BLaER1 (cell line): ENCODE results near the gene CWC27.

Experiments used
- H3K27ac ChIP-seq: shearing (Covaris generic); formaldehyde crosslinking; 2 replicates; pipeline ENCODE4 v1.8.1; 2022
- H3K27me3 ChIP-seq: shearing (Covaris generic); formaldehyde crosslinking; 2 replicates; pipeline ENCODE4 v1.8.1; 2022
- H3K36me3 ChIP-seq: shearing (Covaris generic); formaldehyde crosslinking; 2 replicates; pipeline ENCODE4 v1.8.1; 2022
- H3K4me1 ChIP-seq: shearing (Covaris generic); formaldehyde crosslinking; 2 replicates; pipeline ENCODE4 v1.8.1; 2022
- H3K4me2 ChIP-seq: shearing (Covaris generic); formaldehyde crosslinking; 2 replicates; pipeline ENCODE4 v1.8.1; 2022
- H3K4me3 ChIP-seq: shearing (Covaris generic); formaldehyde crosslinking; 2 replicates; pipeline ENCODE4 v1.8.1; 2022
- H3K9ac ChIP-seq: shearing (Covaris generic); formaldehyde crosslinking; 2 replicates; pipeline ENCODE4 v1.8.1; 2022
- H3K9me3 ChIP-seq: shearing (Covaris generic); formaldehyde crosslinking; 2 replicates; pipeline ENCODE4 v1.8.1; 2022
- H4K20me1 ChIP-seq: shearing (Covaris generic); formaldehyde crosslinking; 2 replicates; pipeline ENCODE4 v1.8.1; 2022
- Cebpa-rat ChIP-seq: shearing (Covaris generic); IDR thresholded peaks from 2 replicates; pipeline ENCODE4 v1.8.1; 2022

CWC27 gene, protein sequence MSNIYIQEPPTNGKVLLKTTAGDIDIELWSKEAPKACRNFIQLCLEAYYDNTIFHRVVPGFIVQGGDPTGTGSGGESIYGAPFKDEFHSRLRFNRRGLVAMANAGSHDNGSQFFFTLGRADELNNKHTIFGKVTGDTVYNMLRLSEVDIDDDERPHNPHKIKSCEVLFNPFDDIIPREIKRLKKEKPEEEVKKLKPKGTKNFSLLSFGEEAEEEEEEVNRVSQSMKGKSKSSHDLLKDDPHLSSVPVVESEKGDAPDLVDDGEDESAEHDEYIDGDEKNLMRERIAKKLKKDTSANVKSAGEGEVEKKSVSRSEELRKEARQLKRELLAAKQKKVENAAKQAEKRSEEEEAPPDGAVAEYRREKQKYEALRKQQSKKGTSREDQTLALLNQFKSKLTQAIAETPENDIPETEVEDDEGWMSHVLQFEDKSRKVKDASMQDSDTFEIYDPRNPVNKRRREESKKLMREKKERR

DNA sequence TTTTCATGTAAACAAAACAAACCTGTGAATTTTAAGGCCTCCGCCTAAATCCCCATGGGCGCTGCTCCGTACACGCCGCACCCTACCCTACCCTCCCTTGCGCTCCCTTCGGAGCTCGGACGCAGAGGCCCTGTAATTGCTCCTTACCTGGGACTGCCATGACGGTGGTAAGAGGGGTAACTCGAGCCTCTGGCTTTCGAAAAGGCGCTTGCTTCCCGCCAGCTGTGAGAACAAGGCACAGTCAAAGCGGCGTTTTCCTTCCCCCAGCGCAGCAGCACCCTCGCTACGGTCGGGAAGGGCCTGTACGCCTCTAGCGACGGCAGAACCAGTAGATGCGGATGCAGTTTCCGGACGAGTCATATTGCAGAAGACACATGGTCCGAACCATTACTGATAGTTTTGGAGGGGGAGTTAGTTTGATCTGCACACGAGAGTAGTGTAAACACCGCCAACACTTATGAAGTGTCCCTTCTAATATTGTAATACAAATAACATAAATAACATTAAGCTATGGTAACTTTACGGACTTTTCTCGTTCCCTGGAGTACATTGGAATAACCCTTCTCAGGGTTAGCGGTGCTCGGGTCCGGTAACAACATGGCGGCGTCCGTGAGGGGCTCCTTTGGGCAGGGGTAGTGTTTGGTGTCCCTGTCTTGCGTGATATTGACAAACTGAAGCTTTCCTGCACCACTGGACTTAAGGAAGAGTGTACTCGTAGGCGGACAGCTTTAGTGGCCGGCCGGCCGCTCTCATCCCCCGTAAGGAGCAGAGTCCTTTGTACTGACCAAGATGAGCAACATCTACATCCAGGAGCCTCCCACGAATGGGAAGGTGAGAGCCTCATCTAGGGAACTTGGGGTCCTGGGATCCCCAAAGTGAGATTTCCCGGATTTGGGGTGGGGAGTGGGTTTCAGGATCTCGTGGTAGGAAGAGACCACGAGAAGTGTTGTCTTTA is at the start of gene CWC27, which contains the start of gene SREK1IP1:
Gene CWC27 (plus strand): TSS at position 573 of the 955 bp plus-strand sequence. CDS start 217 bp downstream, at position 790.
Gene SREK1IP1 (minus strand): TSS at position 334 of the 955 bp plus-strand sequence. CDS start 174 bp downstream, at position 160.
- peak within 1 kb of the TSS; percentile 96 for H3K4me3 ChIP-seq
- peaks cover 34% of the 10 kb centered on the region for H4K20me1 ChIP-seq
- peak within 1 kb of the TSS; percentile 97 for H3K4me2 ChIP-seq
- H3K27ac ChIP-seq: peak within 1 kb of the TSS; percentile 98
- peaks cover 54% of the 10 kb centered on the region for H3K4me1 ChIP-seq
- H3K36me3 ChIP-seq: peaks cover 26% of the 10 kb centered on the region
- no peaks in the 10 kb centered on the region for H3K9me3 ChIP-seq
- H3K9ac ChIP-seq: peak within 1 kb of the TSS; percentile 96
- TF ChIP-seq Cebpa-rat: no peak
- H3K27me3 ChIP-seq: no peaks in the 10 kb centered on the region

GRCh38 chr5:64722588-64722987 is 46.1 kb upstream of the CWC27 start:
- Histone ChIP-seq H3K4me3 (no peak overlapping the region), H3K27ac (no peak overlapping the region), H3K4me2 (no peak overlapping the region), H3K36me3 (peaks cover 63% of the 10 kb centered on the region), H3K9ac (no peak overlapping the region), H3K4me1 (no peaks in the 10 kb centered on the region), H4K20me1 (no peaks in the 10 kb centered on the region), H3K9me3 (no peaks in the 10 kb centered on the region), H3K27me3 (no peaks in the 10 kb centered on the region)
- no peak for TF ChIP-seq Cebpa-rat

DNA sequence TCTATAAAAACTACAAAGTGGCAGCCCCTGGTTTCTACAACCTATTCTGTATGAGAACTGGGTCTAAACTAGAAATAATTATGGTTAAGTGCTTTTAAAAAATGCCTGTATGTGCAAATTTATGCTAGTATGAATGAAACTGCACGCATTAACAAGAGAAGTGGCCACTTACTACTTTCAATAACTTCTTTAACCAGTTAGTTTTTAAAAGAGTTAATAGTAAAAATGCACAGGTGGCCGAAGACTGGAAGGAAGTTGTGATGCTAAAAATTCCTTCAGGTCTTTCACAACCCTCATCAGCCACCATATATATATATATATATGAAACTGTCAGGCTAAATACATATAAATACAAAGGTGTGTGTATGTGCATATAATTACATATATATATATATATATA is 41.6 kb upstream of the CWC27 start:
- Histone ChIP-seq H3K27me3 (no peaks in the 10 kb centered on the region), H3K4me1 (no peaks in the 10 kb centered on the region), H3K4me2 (no peak overlapping the region), H3K36me3 (peaks cover 83% of the 10 kb centered on the region), H3K9me3 (no peaks in the 10 kb centered on the region), H3K9ac (no peak overlapping the region), H4K20me1 (no peaks in the 10 kb centered on the region; the same call in 1 of the 2 replicates), H3K27ac (no peak overlapping the region), H3K4me3 (no peak overlapping the region)
- TF ChIP-seq Cebpa-rat: no peak

DNA sequence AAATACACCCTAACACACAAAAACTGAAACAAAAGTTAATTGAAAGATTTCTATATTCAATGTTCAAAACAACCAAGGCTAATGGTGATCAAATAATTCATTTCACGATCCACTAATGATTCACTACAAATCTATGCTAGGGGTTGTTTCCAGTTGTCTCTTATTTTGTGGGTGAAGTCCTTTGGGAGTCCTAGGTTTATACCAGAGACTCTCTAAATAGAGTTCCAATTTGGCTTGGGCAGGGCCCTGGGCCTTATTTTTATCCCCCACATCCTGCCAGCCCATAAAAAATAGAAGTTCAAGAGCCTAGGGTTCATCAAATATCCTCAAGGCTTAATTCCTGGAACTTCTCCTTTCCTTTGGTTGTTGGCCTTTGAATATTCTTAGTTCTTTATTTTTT is 26.3 kb upstream of the CWC27 start:
- Histone ChIP-seq H3K4me1 (peaks cover 10% of the 10 kb centered on the region; the same call in 1 of the 2 replicates), H3K4me2 (peak overlapping the region; percentile 25; the same call in 1 of the 2 replicates), H3K4me3 (no peak overlapping the region), H4K20me1 (peaks cover 20% of the 10 kb centered on the region), H3K27ac (no peak overlapping the region), H3K9ac (no peak overlapping the region), H3K36me3 (peaks cover 57% of the 10 kb centered on the region), H3K27me3 (no peaks in the 10 kb centered on the region), H3K9me3 (no peaks in the 10 kb centered on the region)
- no peak for TF ChIP-seq Cebpa-rat

- no peak overlapping the region for H3K4me3 ChIP-seq
- H3K27ac ChIP-seq: no peak overlapping the region
- no peak for TF ChIP-seq Cebpa-rat
- no peak overlapping the region for H3K9ac ChIP-seq
- H3K9me3 ChIP-seq: no peaks in the 10 kb centered on the region
- H3K27me3 ChIP-seq: no peaks in the 10 kb centered on the region
- H3K36me3 ChIP-seq: peaks cover 59% of the 10 kb centered on the region
- peaks cover 10% of the 10 kb centered on the region; the same call in 1 of the 2 replicates for H3K4me1 ChIP-seq
- H4K20me1 ChIP-seq: peaks cover 23% of the 10 kb centered on the region
- H3K4me2 ChIP-seq: peak overlapping the region; percentile 25; the same call in 1 of the 2 replicates
These were observed 25.9 kb upstream of the CWC27 start for GRCh38 chr5:64742821-64743220.

DNA sequence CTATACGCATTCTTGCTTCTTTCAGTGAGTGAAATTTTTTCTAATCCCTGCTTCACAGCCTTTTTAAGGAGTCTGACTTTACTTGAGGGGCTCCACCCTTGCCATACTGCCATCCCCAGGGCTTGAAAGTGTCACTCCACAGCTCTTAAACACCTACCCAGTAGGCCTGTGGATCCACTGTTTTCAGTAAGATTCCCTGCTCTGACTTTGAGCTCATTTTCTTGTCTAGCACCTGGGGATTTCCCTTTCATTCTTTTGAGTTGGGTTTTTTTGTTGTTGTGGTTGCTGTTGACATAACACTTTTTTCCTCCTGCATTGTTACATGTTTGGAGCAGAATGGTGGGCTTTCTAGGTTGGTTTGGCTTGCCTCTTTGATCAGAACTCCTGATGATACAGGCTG is 23.8 kb upstream of the CWC27 start:
- Histone ChIP-seq H3K4me3 (no peak overlapping the region), H3K27ac (no peak overlapping the region), H3K9ac (no peak overlapping the region), H4K20me1 (peaks cover 35% of the 10 kb centered on the region), H3K36me3 (peaks cover 50% of the 10 kb centered on the region), H3K4me1 (peaks cover 10% of the 10 kb centered on the region; the same call in 1 of the 2 replicates), H3K27me3 (no peaks in the 10 kb centered on the region), H3K9me3 (no peaks in the 10 kb centered on the region), H3K4me2 (no peak overlapping the region)
- TF ChIP-seq Cebpa-rat: no peak

DNA sequence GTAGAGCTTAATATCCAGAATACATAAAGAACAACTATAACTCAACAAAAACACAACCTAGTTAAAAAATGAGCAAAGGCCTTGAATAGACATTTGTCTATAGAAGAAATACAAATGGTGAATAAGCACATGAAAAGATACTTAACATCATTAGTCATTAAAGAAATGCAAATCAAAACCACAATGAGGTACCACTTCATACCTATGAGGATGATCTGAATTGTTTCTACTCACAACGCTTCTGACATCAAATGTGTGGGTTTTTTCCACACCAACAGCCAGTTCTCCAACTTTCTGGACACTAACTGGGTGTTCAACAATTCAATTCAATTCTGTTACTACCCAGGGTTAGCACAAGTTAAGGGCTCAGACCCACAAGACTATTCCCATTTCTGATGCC is 22.3 kb upstream of the CWC27 start:
- Histone ChIP-seq H3K9ac (no peak overlapping the region), H3K4me2 (no peak overlapping the region), H3K4me3 (no peak overlapping the region), H3K27ac (no peak overlapping the region), H3K9me3 (no peaks in the 10 kb centered on the region), H3K27me3 (no peaks in the 10 kb centered on the region), H4K20me1 (peaks cover 37% of the 10 kb centered on the region), H3K36me3 (peaks cover 46% of the 10 kb centered on the region), H3K4me1 (peaks cover 10% of the 10 kb centered on the region; the same call in 1 of the 2 replicates)
- TF ChIP-seq Cebpa-rat: no peak

DNA sequence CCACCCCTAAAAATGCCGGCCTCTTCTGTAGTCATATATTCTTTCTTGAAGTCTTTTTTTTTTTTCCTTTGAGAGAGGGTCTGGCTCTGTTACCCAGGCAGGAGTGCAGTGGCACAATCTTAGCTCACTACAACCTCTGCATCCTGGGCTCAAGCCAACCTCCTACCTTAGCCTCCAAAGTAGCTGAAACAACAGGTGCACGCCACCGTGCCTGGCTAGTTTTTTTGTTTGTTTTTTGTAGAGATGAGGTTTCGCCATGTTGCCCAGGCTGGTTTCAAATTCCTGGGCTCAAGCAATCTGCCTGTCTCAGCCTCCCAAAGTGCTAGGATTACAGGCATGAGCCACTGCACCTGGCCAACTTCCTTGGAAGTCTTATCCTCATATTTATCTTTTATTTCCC is 19.3 kb upstream of the CWC27 start:
- no peak for TF ChIP-seq Cebpa-rat
- Histone ChIP-seq H3K4me1 (no peaks in the 10 kb centered on the region), H4K20me1 (peaks cover 37% of the 10 kb centered on the region), H3K4me3 (no peak overlapping the region), H3K36me3 (peaks cover 51% of the 10 kb centered on the region), H3K4me2 (no peak overlapping the region), H3K27ac (no peak overlapping the region), H3K9me3 (no peaks in the 10 kb centered on the region), H3K9ac (no peak overlapping the region), H3K27me3 (no peaks in the 10 kb centered on the region)

DNA sequence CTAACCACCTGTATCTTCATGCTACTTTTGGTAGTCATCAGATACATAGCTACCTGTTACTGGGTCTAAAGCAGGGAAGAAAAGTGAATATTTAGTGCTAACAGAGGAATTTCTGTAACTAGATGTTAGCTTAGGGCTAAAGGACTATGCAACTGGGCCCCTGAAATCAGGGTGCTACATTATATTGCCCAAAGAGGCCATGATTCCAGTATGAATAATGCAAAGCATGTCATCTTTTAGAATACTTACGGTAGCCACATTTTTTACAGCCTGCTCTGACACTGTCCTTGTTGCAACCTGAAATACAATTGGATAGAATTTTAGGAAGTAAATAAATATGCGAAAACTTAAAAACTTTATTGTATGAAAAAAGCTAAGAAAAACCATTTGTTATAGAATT is 14.7 kb upstream of the CWC27 start:
- TF ChIP-seq Cebpa-rat: no peak
- H3K36me3 ChIP-seq: peaks cover 57% of the 10 kb centered on the region
- H3K4me2 ChIP-seq: no peak overlapping the region
- no peaks in the 10 kb centered on the region for H3K27me3 ChIP-seq
- peaks cover 59% of the 10 kb centered on the region for H4K20me1 ChIP-seq
- H3K27ac ChIP-seq: no peak overlapping the region
- no peak overlapping the region for H3K4me3 ChIP-seq
- no peak overlapping the region for H3K9ac ChIP-seq
- H3K9me3 ChIP-seq: no peaks in the 10 kb centered on the region
- no peaks in the 10 kb centered on the region for H3K4me1 ChIP-seq
